Stimulated activated CD4-positive, alpha-beta T cell treated with anti-CD3 and anti-CD28 coated beads, Interleukin-1b, Interleukin-23, amount 100 ng/mL, for 48 hours (primary cell): ENCODE measurements around the gene FXYD5.

ENCODE experiments used
- DNase-seq: peaks from one replicate; pipeline ENCODE4 v3.0.0-alpha.2; 2020

The FXYD5 gene

GRCh38 chr19:35154525-35155406 is at the start of gene FXYD5:
FXYD5 (plus strand) TSS chr19:35154735; CDS start chr19:35155551, 816 bp downstream.
- peak; percentile 88 for DNase-seq

- no peak for DNase-seq
Measured at GRCh38 chr19:35105047-35105410, 49.5 kb upstream of the FXYD5 start.

GRCh38 chr19:35105411-35106290 is 48.9 kb upstream of the FXYD5 start:
- no peak for DNase-seq

- DNase-seq = no peak
Measured at GRCh38 chr19:35106291-35106583, 48.3 kb upstream of the FXYD5 start.

- no peak for DNase-seq
Measured at GRCh38 chr19:35106898-35107541, 47.5 kb upstream of the FXYD5 start.

GRCh38 chr19:35107545-35107944 is 47.0 kb upstream of the FXYD5 start:
- no peak for DNase-seq

- DNase-seq = no peak
Measured at GRCh38 chr19:35108730-35109129, 45.8 kb upstream of the FXYD5 start.

GRCh38 chr19:35109395-35110112 is 45.0 kb upstream of the FXYD5 start:
- DNase-seq = no peak

GRCh38 chr19:35110974-35111373 is 43.6 kb upstream of the FXYD5 start:
- no peak for DNase-seq

GRCh38 chr19:35112995-35113688 is 41.4 kb upstream of the FXYD5 start:
- DNase-seq = no peak

GRCh38 chr19:35114353-35115176 is 40.0 kb upstream of the FXYD5 start:
- DNase-seq = peak; percentile 62

- no peak for DNase-seq
Measured at GRCh38 chr19:35115177-35115951, 39.2 kb upstream of the FXYD5 start, which contains the start of gene FXYD3. FXYD3 (plus strand) TSS chr19:35115823; CDS start chr19:35119377, 3,554 bp downstream.

- no peak for DNase-seq
Measured at GRCh38 chr19:35116072-35116801, 38.3 kb upstream of the FXYD5 start.

GRCh38 chr19:35117116-35117515 is 37.4 kb upstream of the FXYD5 start:
- DNase-seq = no peak

- DNase-seq = no peak
Measured at GRCh38 chr19:35117799-35118198, 36.7 kb upstream of the FXYD5 start.

GRCh38 chr19:35118268-35119020 is 36.1 kb upstream of the FXYD5 start:
- no peak for DNase-seq

GRCh38 chr19:35119091-35119490 is 35.4 kb upstream of the FXYD5 start:
- no peak for DNase-seq

GRCh38 chr19:35119578-35120155 is 34.9 kb upstream of the FXYD5 start:
- DNase-seq = no peak
